ENCODE results near the gene ELAVL3. TPM values are rescaled to one million over a fixed set of nuclear protein-coding genes. Genes with fewer than 3 reads are reported as not detected.

Gene ELAVL3
- total RNA-seq, 4 donors from 2014 or later = not detected

- no peak overlapping the region for H3K4me3 ChIP-seq
- no peak for DNase-seq (ENCODE audit: low spot score in 2 of 2)
- H3K4me1 ChIP-seq = peaks cover 18% of the 10 kb centered on the region
- no peak overlapping the region for H3K27ac ChIP-seq
- no peaks in the 10 kb centered on the region for H3K9me3 ChIP-seq
- no peak for TF ChIP-seq CTCF (IDR thresholded peaks at IDR 0.05)
- no peak for TF ChIP-seq EP300 (IDR thresholded peaks at IDR 0.05)
- TF ChIP-seq POLR2A (IDR thresholded peaks at IDR 0.05) = no peak
- peaks cover 42% of the 10 kb centered on the region for H3K36me3 ChIP-seq
- 77% methylated on average over 27 of the region's 45 CpGs for WGBS
- H3K27me3 ChIP-seq = peaks cover 23% of the 10 kb centered on the region
These were observed 6.0 kb upstream of the ELAVL3 start for GRCh38 chr19:11486661-11487503.

DNA sequence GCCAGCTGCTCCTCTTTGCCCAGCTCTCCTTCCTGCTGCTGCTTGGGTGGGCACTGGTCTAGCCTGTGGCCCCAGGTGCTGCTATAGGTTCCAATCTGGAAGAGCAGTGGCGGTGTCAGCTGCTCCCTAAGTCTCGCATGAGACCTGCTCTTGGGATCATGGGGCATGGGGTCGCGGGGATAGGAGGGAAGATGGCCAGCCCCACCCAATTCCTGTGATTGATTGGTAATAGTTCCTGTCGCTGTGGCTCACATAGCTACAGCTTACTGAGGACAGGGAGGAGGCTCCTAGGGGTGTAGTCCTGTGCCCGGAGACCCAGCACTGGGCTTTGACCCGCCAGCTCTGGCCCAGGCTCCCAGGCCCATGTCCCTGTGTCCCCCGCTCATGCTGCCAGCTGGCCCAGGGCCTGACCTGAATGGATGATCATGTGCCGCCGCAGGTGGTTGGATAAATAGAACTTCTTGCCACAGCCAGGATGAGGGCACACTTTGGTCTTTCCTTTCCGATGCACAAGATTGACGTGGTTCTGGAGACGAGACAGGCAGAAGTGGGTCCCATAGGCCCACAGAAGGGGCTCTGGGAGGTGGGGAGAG is 4.5 kb upstream of the ELAVL3 start:
- H3K4me3 ChIP-seq = no peak overlapping the region
- WGBS = 96% methylated on average over 13 of the region's 13 CpGs
- DNase-seq (ENCODE audit: low spot score in 2 of 2) = no peak
- peaks cover 38% of the 10 kb centered on the region for H3K27me3 ChIP-seq
- H3K4me1 ChIP-seq = peaks cover 31% of the 10 kb centered on the region
- TF ChIP-seq EP300 (IDR thresholded peaks at IDR 0.05) (no peak), POLR2A (IDR thresholded peaks at IDR 0.05) (no peak), POLR2AphosphoS5 (IDR thresholded peaks at IDR 0.05) (no peak), CTCF (IDR thresholded peaks at IDR 0.05) (no peak)
- H3K36me3 ChIP-seq = peaks cover 33% of the 10 kb centered on the region
- no peak overlapping the region for H3K27ac ChIP-seq
- no peaks in the 10 kb centered on the region for H3K9me3 ChIP-seq

GRCh38 chr19:11483366-11484111 is 2.7 kb upstream of the ELAVL3 start:
- peaks cover 28% of the 10 kb centered on the region for H3K36me3 ChIP-seq
- DNase-seq (ENCODE audit: low spot score in 2 of 2) = no peak
- no peak overlapping the region for H3K27ac ChIP-seq
- peaks cover 48% of the 10 kb centered on the region for H3K27me3 ChIP-seq
- H3K9me3 ChIP-seq = no peaks in the 10 kb centered on the region
- 85% methylated on average over 13 of the region's 57 CpGs for WGBS
- H3K4me1 ChIP-seq = peaks cover 44% of the 10 kb centered on the region
- TF ChIP-seq CTCF (IDR thresholded peaks at IDR 0.05) = no peak
- TF ChIP-seq POLR2A (IDR thresholded peaks at IDR 0.05) = no peak
- no peak for TF ChIP-seq POLR2AphosphoS5 (IDR thresholded peaks at IDR 0.05)
- no peak for TF ChIP-seq EP300 (IDR thresholded peaks at IDR 0.05)
- no peak overlapping the region for H3K4me3 ChIP-seq

DNA sequence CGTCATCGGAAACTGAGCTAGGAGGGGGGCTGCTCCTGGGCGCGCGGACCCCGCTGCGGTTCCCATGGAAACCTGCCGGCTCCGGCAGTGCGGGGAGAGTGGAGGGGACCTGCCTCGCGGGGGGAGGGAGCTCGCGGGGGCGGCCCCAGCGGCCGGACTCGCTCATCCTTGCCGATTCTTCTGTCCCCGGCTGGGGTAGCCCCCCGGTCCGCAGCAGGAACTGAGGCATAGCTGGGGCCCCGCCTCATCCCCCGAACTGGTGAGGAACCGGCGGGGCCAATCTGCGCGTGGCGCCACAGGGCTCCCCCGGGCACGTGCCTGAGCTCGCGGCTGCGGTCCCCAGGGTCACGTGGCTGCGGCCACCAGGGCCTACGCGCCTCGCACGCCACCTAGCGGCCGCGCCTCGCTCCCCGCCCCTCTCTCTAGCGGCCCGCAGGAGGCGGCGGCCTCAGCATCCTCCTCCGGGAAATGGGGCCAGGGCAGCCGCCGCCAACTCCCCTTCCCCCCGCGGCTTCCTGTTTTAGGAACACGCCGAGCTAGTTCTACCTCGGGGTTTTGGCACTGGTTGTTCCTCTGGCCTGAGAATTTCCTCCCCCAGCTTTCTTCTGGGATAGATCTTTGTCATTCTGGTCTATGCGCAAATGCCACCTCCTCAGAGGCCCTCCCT is 1.7 kb upstream of the ELAVL3 start:
- peaks cover 23% of the 10 kb centered on the region for H3K36me3 ChIP-seq
- WGBS = 5% methylated on average over 21 of the region's 58 CpGs
- TF ChIP-seq CTCF (IDR thresholded peaks at IDR 0.05) (peak; percentile 74 to 98), POLR2AphosphoS5 (IDR thresholded peaks at IDR 0.05) (peak in 2 of 3 donors; percentile 29 to 71), EP300 (IDR thresholded peaks at IDR 0.05) (no peak)
- peaks cover 48% of the 10 kb centered on the region for H3K27me3 ChIP-seq
- H3K4me3 ChIP-seq = peak overlapping the region; percentile 37
- peak; percentile 87 to 88 for DNase-seq (ENCODE audit: low spot score in 2 of 2)
- H3K27ac ChIP-seq = no peak overlapping the region
- H3K9me3 ChIP-seq = no peaks in the 10 kb centered on the region
- peaks cover 44% of the 10 kb centered on the region for H3K4me1 ChIP-seq
